Thyroid gland (tissue), 4 donors: ENCODE measurements around the gene XCL2.

Source experiments
- CTCF ChIP-seq, 6 experiments: fragments of 200-600 bp in 3 of 6; fragments of 450-650 bp in 3 of 6; sonication (generic) in 3 of 6; IDR thresholded peaks; one replicate each; pipeline ENCODE4 v1.5.1; 2016 to 2019; ENCODE audit warnings: antibody characterized with exemption in 6 of 6, mild to moderate bottlenecking in 2 of 6, inconsistent platforms in 1 of 6, moderate library complexity in 1 of 6
- POLR2A ChIP-seq, 2 donors: fragments of 450-650 bp; IDR thresholded peaks; one replicate each; pipeline ENCODE4 v1.6.1; 2017; ENCODE audit warnings: antibody characterized with exemption in 2 of 2, mild to moderate bottlenecking in 2 of 2, moderate library complexity in 1 of 2

GRCh38 chr1:168560370-168560769 is 16.6 kb upstream of the XCL2 start:
- TF ChIP-seq POLR2A (IDR thresholded peaks at IDR 0.05) (no peak), CTCF (IDR thresholded peaks at IDR 0.05) (no peak)
